Activated CD8-positive, alpha-beta memory T cell treated with anti-CD3 and anti-CD28 coated beads, Interleukin-2, amount 50 U/mL, for 1 hour (primary cell): ENCODE measurements around the gene SFT2D3.

Experiments
- DNase-seq: peaks from one replicate; pipeline ENCODE4 v3.0.0-alpha.2; 2020; ENCODE audit errors: extremely low read depth

Gene SFT2D3

GRCh38 chr2:127701193-127701650 is at the start of gene SFT2D3:
Gene SFT2D3 (plus strand): TSS chr2:127701497. CDS start chr2:127701529, 32 bp downstream.
- peak; percentile 74 for DNase-seq

GRCh38 chr2:127651971-127652550 is 49.2 kb upstream of the SFT2D3 start:
- no peak for DNase-seq

- no peak for DNase-seq
Observed at GRCh38 chr2:127652786-127653357, 48.4 kb upstream of the SFT2D3 start.

GRCh38 chr2:127653421-127654083 is 47.7 kb upstream of the SFT2D3 start:
- DNase-seq, result no peak

GRCh38 chr2:127654084-127654837 is 47.0 kb upstream of the SFT2D3 start:
- DNase-seq, result no peak

- DNase-seq, result no peak
Observed at GRCh38 chr2:127654838-127655175, 46.5 kb upstream of the SFT2D3 start.

- no peak for DNase-seq
Observed at GRCh38 chr2:127655209-127656073, 45.9 kb upstream of the SFT2D3 start.

GRCh38 chr2:127656569-127657231 is 44.6 kb upstream of the SFT2D3 start:
- DNase-seq, result no peak

- no peak for DNase-seq
Observed at GRCh38 chr2:127657232-127657595, 44.1 kb upstream of the SFT2D3 start.

- no peak for DNase-seq
Observed at GRCh38 chr2:127658146-127658545, 43.2 kb upstream of the SFT2D3 start.

- DNase-seq, result no peak
Observed at GRCh38 chr2:127658641-127659407, 42.5 kb upstream of the SFT2D3 start.

- no peak for DNase-seq
Observed at GRCh38 chr2:127659408-127660290, 41.6 kb upstream of the SFT2D3 start.

- no peak for DNase-seq
Observed at GRCh38 chr2:127660291-127660578, 41.1 kb upstream of the SFT2D3 start.

- DNase-seq, result no peak
Observed at GRCh38 chr2:127661072-127661649, 40.1 kb upstream of the SFT2D3 start.

- DNase-seq, result no peak
Observed at GRCh38 chr2:127661949-127662510, 39.3 kb upstream of the SFT2D3 start.

GRCh38 chr2:127662937-127663565 is 38.2 kb upstream of the SFT2D3 start:
- no peak for DNase-seq

GRCh38 chr2:127663566-127664064 is 37.7 kb upstream of the SFT2D3 start:
- no peak for DNase-seq
